ENCODE results near the gene ANO2. TPM values are rescaled to one million over a fixed set of nuclear protein-coding genes. Genes with fewer than 3 reads are reported as not detected.
"Not testable (repeated sequence)": the region's sequence is repeated elsewhere in the genome, so short reads cannot be mapped to it uniquely, and the experiment has no call there.

The ANO2 gene
- total and polyA plus RNA-seq, 2 donors (not counting 3 experiments of a cell fraction or from before 2014, with no cell fraction given) = 15.4 to 65.0 TPM

GRCh38 chr12:5546616-5547015 lies 398.4 kb downstream of the ANO2 start:
- no peak overlapping the region for H3K4me2 ChIP-seq (ENCODE audit: insufficient read depth, low read length)
- H3K27me3 ChIP-seq (ENCODE audit: control insufficient read depth in 2 of 2, insufficient read depth in 2 of 2, low read length in 2 of 2) = peaks cover 0 to 12% of the 10 kb centered on the region in 2 experiments
- no peak overlapping the region for H3K4me3 ChIP-seq (replicated peaks in 1 of 3; ENCODE audit: insufficient read depth in 1 of 3, low read depth in 1 of 3, low read length in 3 of 3)
- no peak overlapping the region for H3K27ac ChIP-seq (ENCODE audit: insufficient read depth, low read depth, low read length)
- no peaks in the 10 kb centered on the region for H3K9me1 ChIP-seq (replicated peaks; ENCODE audit: control insufficient read depth, extremely low read depth, insufficient read depth, low read length)
- H3K79me2 ChIP-seq (ENCODE audit: control insufficient read depth, insufficient read depth, low read length) = no peaks in the 10 kb centered on the region
- no peak overlapping the region for H3K9ac ChIP-seq (replicated peaks; ENCODE audit: extremely low read depth, insufficient read depth, low read length)
- no peaks in the 10 kb centered on the region for H3K4me1 ChIP-seq (ENCODE audit: control insufficient read depth, extremely low read depth, insufficient read depth, low read length)
- no peak for FAIRE-seq
- H2AFZ ChIP-seq (ENCODE audit: low read depth, low read length) = no peak overlapping the region
- no peaks in the 10 kb centered on the region for H4K20me1 ChIP-seq (replicated peaks; ENCODE audit: control insufficient read depth, extremely low read depth, insufficient read depth, low read length)
- ChIA-PET CTCF (no interaction called here), POLR2A (no interaction called here)
- dilution Hi-C loops (cut with MboI; ENCODE audit: extremely low pct_ligation_motif_present, low sequenced_read_pairs) = no loop called here
- intact Hi-C loops (cut with micrococcal nuclease) = no loop called here
- no peaks in the 10 kb centered on the region for H3K36me3 ChIP-seq (ENCODE audit: control insufficient read depth in 2 of 2, extremely low read depth in 1 of 2, insufficient read depth in 2 of 2, low read length in 2 of 2)
- no TSS peak for BruUV-seq (replicated peaks)
- no peaks in the 10 kb centered on the region for H3K9me3 ChIP-seq (replicated peaks; ENCODE audit: control insufficient read depth, insufficient read depth, low read length)
- DNase-seq (ENCODE audit: low read depth, low spot score) = no peak
- TF ChIP-seq JUN (IDR thresholded peaks at IDR 0.05; ENCODE audit: borderline replicate concordance, insufficient read depth, insufficient read length, low read depth) = no peak
- TF ChIP-seq GATA2 (IDR thresholded peaks at IDR 0.05; ENCODE audit: insufficient read depth, insufficient read length, low read depth, low read length) = no peak
- TF ChIP-seq CTCF (IDR thresholded peaks at IDR 0.05; ENCODE audit: extremely low read depth in 1 of 2, insufficient read depth in 1 of 2, low read depth in 1 of 2, low read length in 2 of 2) = no peak

- H2AFZ ChIP-seq (ENCODE audit: low read depth, low read length) = no peak overlapping the region
- no peak overlapping the region for H3K27ac ChIP-seq (ENCODE audit: insufficient read depth, low read depth, low read length)
- no peak for DNase-seq (ENCODE audit: low read depth, low spot score)
- dilution Hi-C loops (cut with MboI; ENCODE audit: extremely low pct_ligation_motif_present, low sequenced_read_pairs) (no loop called here), intact Hi-C loops (cut with micrococcal nuclease) (no loop called here)
- no peak overlapping the region for H3K4me2 ChIP-seq (ENCODE audit: insufficient read depth, low read length)
- BruUV-seq (replicated peaks) = no TSS peak
- H3K9me3 ChIP-seq (replicated peaks; ENCODE audit: control insufficient read depth, insufficient read depth, low read length) = no peaks in the 10 kb centered on the region
- H3K9ac ChIP-seq (replicated peaks; ENCODE audit: extremely low read depth, insufficient read depth, low read length) = no peak overlapping the region
- no peaks in the 10 kb centered on the region for H3K4me1 ChIP-seq (ENCODE audit: control insufficient read depth, extremely low read depth, insufficient read depth, low read length)
- H4K20me1 ChIP-seq (replicated peaks; ENCODE audit: control insufficient read depth, extremely low read depth, insufficient read depth, low read length) = no peaks in the 10 kb centered on the region
- H3K4me3 ChIP-seq (replicated peaks in 1 of 3; ENCODE audit: insufficient read depth in 1 of 3, low read depth in 1 of 3, low read length in 3 of 3) = no peak overlapping the region
- TF ChIP-seq GATA2 (IDR thresholded peaks at IDR 0.05; ENCODE audit: insufficient read depth, insufficient read length, low read depth, low read length) (no peak), POLR2A (IDR thresholded peaks at IDR 0.05; ENCODE audit: low read depth, low read length) (no peak), POLR2AphosphoS5 (IDR thresholded peaks at IDR 0.05; ENCODE audit: insufficient read depth, low read depth, low read length) (no peak), MYC (IDR thresholded peaks at IDR 0.05; ENCODE audit: low read depth, low read length) (no peak), CTCF (IDR thresholded peaks at IDR 0.05; ENCODE audit: extremely low read depth in 1 of 2, insufficient read depth in 1 of 2, low read depth in 1 of 2, low read length in 2 of 2) (no peak)
- H3K9me1 ChIP-seq (replicated peaks; ENCODE audit: control insufficient read depth, extremely low read depth, insufficient read depth, low read length) = no peaks in the 10 kb centered on the region
- ChIA-PET POLR2A (no interaction called here), CTCF (interaction anchor here (0.7 to 1.5 kb wide), 2 partner anchors 61 to 110 kb away, joined by 3 read pairs; no protein-coding TSS in a partner anchor)
- H3K27me3 ChIP-seq (ENCODE audit: control insufficient read depth in 2 of 2, insufficient read depth in 2 of 2, low read length in 2 of 2) = peaks cover 11 to 35% of the 10 kb centered on the region in 2 experiments
- no peaks in the 10 kb centered on the region for H3K36me3 ChIP-seq (ENCODE audit: control insufficient read depth in 2 of 2, extremely low read depth in 1 of 2, insufficient read depth in 2 of 2, low read length in 2 of 2)
- no peak for FAIRE-seq
- H3K79me2 ChIP-seq (ENCODE audit: control insufficient read depth, insufficient read depth, low read length) = no peaks in the 10 kb centered on the region
These were observed 407.3 kb downstream of the ANO2 start for GRCh38 chr12:5537771-5538170.

GRCh38 chr12:5537026-5537615 lies 407.9 kb downstream of the ANO2 start:
- FAIRE-seq; H3K36me3 ChIP-seq (ENCODE audit: control insufficient read depth in 2 of 2, extremely low read depth in 1 of 2, insufficient read depth in 2 of 2, low read length in 2 of 2); dilution Hi-C loops (cut with MboI; ENCODE audit: extremely low pct_ligation_motif_present, low sequenced_read_pairs); H3K9me3 ChIP-seq (replicated peaks; ENCODE audit: control insufficient read depth, insufficient read depth, low read length); H3K4me2 ChIP-seq (ENCODE audit: insufficient read depth, low read length); H2AFZ ChIP-seq (ENCODE audit: low read depth, low read length); H3K4me1 ChIP-seq (ENCODE audit: control insufficient read depth, extremely low read depth, insufficient read depth, low read length); H3K9me1 ChIP-seq (replicated peaks; ENCODE audit: control insufficient read depth, extremely low read depth, insufficient read depth, low read length); DNase-seq (ENCODE audit: low read depth, low spot score); H3K9ac ChIP-seq (replicated peaks; ENCODE audit: extremely low read depth, insufficient read depth, low read length); H4K20me1 ChIP-seq (replicated peaks; ENCODE audit: control insufficient read depth, extremely low read depth, insufficient read depth, low read length); H3K4me3 ChIP-seq (replicated peaks in 1 of 3; ENCODE audit: insufficient read depth in 1 of 3, low read depth in 1 of 3, low read length in 3 of 3); POLR2A ChIA-PET; H3K79me2 ChIP-seq (ENCODE audit: control insufficient read depth, insufficient read depth, low read length); BruUV-seq (replicated peaks); CTCF ChIA-PET; intact Hi-C loops (cut with micrococcal nuclease); H3K27ac ChIP-seq (ENCODE audit: insufficient read depth, low read depth, low read length): not testable (repeated sequence)
- peaks cover 13 to 37% of the 10 kb centered on the region in 2 experiments for H3K27me3 ChIP-seq (ENCODE audit: control insufficient read depth in 2 of 2, insufficient read depth in 2 of 2, low read length in 2 of 2)
